Left forelimb (tissue), 1 donor: ENCODE data around the gene GALNT2.

Experiments
- DNase-seq: peaks from one replicate; pipeline ENCODE4 v3.0.0-alpha.2; 2018; ENCODE audit warnings: low spot score

Gene GALNT2

GRCh38 chr1:230072296-230072695, 5.3 kb downstream of the GALNT2 start:
- DNase-seq = no peak

- DNase-seq = no peak
These were observed 5.8 kb downstream of the GALNT2 start for GRCh38 chr1:230072866-230073265.

GRCh38 chr1:230073371-230074035, 6.5 kb downstream of the GALNT2 start:
- no peak for DNase-seq

GRCh38 chr1:230074270-230074669, 7.2 kb downstream of the GALNT2 start:
- no peak for DNase-seq

- DNase-seq = no peak
These were observed 7.7 kb downstream of the GALNT2 start for GRCh38 chr1:230074762-230075161.

GRCh38 chr1:230076121-230076520, 9.1 kb downstream of the GALNT2 start:
- DNase-seq = no peak

- DNase-seq = no peak
These were observed 10.0 kb downstream of the GALNT2 start for GRCh38 chr1:230077011-230077410.

GRCh38 chr1:230077436-230078213, 10.6 kb downstream of the GALNT2 start:
- no peak for DNase-seq

GRCh38 chr1:230079199-230080024, 12.4 kb downstream of the GALNT2 start:
- no peak for DNase-seq

GRCh38 chr1:230080822-230081221, 13.8 kb downstream of the GALNT2 start:
- no peak for DNase-seq

GRCh38 chr1:230081751-230082150, 14.7 kb downstream of the GALNT2 start:
- DNase-seq = no peak

GRCh38 chr1:230082211-230082610, 15.2 kb downstream of the GALNT2 start:
- DNase-seq = no peak

GRCh38 chr1:230083053-230083452, 16.0 kb downstream of the GALNT2 start:
- no peak for DNase-seq

GRCh38 chr1:230083746-230084407, 16.8 kb downstream of the GALNT2 start:
- no peak for DNase-seq

GRCh38 chr1:230084408-230085177, 17.6 kb downstream of the GALNT2 start:
- DNase-seq = no peak

GRCh38 chr1:230085178-230085515, 18.1 kb downstream of the GALNT2 start:
- DNase-seq = no peak

- DNase-seq = no peak
These were observed 19.1 kb downstream of the GALNT2 start for GRCh38 chr1:230086151-230086550.

- DNase-seq = no peak
These were observed 20.1 kb downstream of the GALNT2 start for GRCh38 chr1:230087028-230087716.

GRCh38 chr1:230087717-230088105, 20.7 kb downstream of the GALNT2 start:
- DNase-seq = no peak

- no peak for DNase-seq
These were observed 23.2 kb downstream of the GALNT2 start for GRCh38 chr1:230090194-230090711.
